IPS DF 4.7 (cell line): ENCODE measurements around the gene LZTS3.
A peak's percentile ranks its signal among the peaks of the same experiment; 100 is the strongest.
"Not testable (repeated sequence)": the region's sequence is repeated elsewhere in the genome, so short reads cannot be mapped to it uniquely, and the experiment has no call there.

Experiments used
- DNase-seq: peaks from one replicate; pipeline ENCODE4 v3.0.0-alpha.2; 2013; ENCODE audit warnings: low spot score; ENCODE audit errors: extremely low read depth

The LZTS3 gene

DNA sequence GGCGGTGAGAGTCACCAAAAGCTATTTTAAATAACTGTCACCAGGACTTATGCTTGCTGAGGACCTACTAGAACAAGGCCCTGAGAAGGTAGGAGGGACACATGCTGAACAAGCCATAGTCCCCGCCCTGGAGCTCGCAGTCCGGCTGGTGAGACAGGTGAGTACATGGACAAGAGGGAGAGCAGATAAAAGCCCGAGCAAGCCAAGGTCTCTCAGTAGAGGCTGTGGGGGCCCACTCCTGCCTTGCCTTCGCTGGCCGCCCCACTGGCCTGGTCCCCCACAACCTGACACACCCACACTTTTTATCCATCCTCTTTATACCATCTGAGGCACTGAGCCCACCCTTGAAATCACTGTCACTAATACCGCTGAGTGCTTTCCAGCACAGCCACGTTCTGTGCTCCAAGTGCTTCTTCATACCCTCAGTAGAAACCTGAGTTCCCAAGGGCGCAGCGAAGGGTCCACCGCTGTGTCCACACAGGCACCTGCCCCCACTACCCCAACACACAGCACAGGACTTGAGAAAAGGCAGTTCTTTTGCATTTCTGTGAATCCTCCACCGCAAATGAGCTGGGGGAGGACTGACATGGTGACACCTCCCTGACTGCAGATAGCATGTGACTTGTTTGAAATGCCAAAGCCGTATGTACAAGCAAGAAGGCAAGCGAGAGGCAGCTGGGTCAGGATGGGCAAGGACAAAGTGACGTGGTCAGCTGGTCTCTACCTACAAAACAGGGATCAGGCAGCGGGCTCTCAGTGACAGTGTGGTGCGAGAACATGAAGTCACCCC is 19.1 kb upstream of the LZTS3 start:
- DNase-seq = no peak

- no peak for DNase-seq
Measured at GRCh38 chr20:3190681-3191111, 17.3 kb upstream of the LZTS3 start.

DNA sequence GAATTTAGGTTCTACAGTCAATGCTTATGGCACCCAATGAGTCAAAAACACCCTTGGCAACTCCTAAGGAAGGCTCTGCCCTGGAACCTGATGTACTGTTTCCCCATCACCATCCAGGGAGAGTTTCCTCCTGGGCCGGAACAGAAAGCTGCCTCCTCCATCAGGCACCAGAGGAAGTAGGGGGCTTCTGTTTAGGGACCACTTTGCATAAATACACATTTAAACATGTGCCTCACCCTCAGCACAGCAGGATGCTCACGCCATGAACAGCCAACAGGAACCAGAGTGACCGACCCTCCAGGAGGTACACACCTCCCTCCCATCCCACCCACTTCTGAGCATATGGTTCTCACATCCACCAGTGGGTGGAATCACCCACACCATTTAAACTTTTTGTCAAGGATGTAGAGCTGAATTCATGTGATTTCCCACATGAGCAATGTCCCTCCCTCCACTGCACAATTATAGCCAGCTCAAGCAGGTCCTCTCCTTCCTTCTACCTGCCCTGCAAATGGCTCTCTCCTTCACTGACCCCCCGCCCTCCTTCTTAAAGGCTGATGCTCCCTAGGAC is 16.3 kb upstream of the LZTS3 start:
- DNase-seq = no peak

- DNase-seq = no peak
Measured at GRCh38 chr20:3188823-3189413, 15.6 kb upstream of the LZTS3 start.

GRCh38 chr20:3187861-3188260 is 14.5 kb upstream of the LZTS3 start:
- DNase-seq = not testable (repeated sequence)

DNA sequence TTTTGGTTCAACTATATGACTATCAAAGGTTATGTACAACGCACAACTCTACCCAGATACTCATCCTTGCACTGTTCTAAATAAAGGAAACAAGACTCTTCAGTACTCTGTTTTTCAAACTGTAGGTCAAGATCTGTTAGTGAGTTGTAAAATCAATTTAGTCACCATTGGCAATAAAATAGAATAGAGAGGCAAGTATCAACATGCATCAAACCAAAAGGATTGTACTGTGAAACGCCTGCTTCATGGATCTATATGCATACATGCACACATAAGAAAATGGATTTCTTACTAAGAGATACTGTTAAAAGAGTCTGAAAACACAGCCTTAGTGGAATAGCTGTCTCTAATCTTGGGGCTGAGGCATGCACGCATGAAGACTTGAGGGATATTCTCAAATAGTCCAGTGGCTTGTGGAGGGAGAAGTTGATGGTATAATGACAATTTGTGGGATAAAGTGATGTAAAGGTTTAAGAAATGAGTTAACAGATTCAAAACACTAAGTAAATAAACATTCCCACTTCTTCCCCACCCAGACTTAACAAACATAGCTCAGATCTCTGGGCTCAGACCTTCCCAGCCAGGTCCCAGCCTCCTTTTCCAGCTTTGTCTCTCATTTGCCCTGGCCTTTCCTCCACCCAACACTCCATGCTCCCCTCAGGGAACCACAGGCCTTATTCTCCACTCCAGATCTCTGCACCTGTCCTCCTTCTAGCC is 10.7 kb upstream of the LZTS3 start:
- no peak for DNase-seq

GRCh38 chr20:3182429-3182828 is 9.1 kb upstream of the LZTS3 start:
- DNase-seq = not testable (repeated sequence)

DNA sequence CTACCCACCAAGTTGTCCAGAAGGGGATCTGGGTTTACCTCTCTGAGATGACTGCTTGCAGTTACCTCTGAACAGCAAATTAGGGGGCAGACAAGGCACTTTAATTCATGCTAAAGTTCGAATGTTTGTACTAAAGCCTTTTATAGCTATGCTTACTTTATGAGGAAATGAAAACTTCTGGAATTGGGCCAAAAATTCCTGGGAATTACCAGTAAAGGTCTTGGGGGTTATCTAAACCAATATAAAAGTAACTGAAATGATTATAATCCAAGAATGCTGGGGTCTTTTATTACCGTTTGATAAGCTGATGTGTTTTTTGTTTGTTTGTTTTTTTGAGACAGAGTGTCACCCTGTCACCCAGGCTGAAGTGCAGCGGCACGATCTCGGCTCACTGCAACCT is 7.9 kb upstream of the LZTS3 start:
- DNase-seq = no peak

DNA sequence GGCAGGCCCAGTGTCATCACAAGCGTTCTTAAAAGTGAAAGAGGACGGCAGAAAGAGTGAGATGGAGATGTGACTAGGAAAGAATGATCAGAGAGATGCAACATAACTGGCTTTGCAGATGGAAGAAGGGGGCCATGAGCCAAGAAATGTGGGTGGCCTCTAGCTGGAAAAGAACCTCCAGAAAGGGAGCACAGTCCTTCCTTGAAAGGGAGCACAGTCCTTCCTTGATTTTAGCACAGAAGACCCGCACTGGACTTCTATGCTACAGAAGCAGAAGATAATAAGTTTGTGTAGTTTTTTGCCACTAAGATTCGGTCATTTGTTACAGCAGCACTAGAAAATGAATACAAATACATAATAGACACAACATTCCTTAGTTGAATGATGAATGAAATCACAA is 7.0 kb upstream of the LZTS3 start:
- DNase-seq = no peak

GRCh38 chr20:3177746-3178485 is 4.6 kb upstream of the LZTS3 start:
- DNase-seq = no peak

- DNase-seq = no peak
Measured at GRCh38 chr20:3175270-3175669, 1.9 kb upstream of the LZTS3 start.

GRCh38 chr20:3174442-3175261 is 1.3 kb upstream of the LZTS3 start:
- no peak for DNase-seq

DNA sequence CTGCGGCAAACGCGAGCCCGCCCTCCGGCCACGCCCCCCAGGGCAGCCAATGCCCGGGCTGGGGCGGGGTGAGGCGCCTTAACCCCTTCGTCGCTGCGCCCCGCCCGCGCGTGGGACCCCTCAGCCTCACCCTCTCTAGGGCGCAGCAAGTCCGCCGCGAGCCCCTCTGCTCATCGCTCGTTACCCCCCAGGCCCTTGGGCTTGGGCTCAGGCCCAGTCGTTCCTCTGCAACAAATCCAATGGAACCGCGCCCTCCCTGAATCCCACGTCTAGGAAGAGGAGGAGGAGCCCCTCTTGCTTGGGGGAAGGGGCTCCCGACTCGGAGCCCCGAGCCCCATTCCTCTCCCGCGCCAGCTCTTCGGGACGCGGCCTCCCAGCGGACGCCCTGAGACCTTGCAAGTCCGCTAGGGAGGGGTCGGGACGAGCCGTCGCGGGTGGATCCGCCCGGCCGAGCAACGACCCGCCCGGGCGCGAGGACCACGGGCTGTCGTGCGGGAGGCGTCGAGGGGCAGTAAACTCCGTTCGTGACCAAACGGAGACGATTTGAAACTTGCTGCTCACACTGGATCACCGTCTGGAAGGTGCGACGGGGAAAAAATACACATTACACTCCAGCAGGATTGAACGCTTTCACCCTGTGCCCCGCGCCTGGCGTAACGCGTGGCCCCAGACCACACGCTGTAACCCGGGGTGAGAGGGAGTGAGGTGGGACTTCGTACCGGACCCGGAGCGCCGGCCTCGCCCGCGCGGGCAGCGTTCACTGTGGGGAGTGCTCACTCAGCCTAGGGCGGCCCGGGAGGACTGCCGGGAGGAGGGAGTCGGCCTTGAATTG is 477 bp upstream of the LZTS3 start:
- DNase-seq = peak; percentile 41

DNA sequence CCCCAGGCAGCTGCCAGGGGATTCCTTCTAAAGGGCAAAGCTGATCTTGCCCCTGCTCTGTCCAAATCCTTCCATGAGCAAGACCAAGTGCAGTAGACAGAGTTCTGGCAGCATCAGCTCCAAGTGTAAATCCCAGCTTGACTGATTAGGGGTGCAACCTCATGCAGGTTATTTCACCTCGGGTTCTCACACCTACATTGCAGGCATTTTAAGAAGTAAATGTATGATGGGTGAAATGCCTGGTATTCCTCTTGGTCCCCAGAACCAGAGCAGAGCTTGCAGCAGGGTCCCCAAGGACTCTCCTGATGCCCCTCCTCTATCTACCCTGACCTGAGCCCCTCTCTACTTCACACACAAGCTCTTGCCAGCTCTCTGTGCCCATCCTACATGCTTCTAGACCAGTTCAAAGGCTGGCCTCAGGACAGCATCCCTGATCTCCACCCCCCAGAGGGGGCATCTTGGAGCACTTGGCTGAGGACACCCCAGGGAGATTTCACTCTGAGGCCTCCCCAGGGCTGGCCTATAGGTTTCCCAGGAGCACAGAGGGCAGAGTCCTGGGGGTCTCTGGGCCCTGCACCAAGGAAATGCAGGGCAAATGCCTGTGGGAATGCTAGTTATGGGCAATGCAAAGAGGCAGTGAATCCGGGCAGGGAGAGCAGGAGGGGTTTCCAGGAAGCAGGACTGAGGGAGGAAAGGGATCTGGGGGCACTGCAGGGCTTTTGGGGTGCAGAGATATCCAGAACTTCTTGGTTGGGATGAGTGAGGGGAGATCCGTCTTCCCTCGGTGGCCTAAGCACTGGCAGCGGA is 1.0 kb downstream of the LZTS3 start:
- DNase-seq = no peak

DNA sequence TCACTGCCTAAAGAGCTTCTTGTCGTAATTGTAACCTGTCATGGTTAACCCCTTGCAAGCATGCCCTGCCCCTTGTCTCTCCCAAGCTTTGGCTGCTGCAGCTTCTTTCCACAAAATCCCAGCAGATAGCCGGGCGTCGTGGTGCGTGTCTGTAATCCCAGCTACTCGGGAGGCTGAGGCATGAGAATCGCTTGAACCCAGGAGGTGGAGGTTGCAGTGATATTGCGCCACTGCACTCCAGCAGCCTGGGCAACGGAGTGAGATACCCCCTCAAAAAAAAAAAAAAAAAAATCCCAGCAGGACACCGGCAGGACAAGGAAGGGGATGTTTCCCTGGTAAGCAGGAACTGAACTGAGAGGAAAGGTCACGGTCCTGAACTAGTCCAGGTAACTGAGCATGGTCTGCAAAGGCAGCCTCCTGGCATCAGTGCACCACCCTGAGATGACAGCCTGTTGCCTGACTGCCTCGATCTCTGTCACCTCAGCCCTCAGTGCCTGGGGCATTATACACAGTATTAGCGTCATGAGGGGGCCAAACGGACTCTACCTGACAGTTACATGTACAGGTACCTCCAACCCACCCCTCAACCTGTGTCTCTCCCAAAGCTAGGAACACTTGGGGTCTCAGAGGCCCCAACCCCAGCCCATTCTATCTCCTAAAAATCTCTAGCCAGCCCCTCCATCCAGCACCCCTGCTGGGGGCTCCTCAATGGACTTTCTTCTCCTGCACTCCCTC is 1.8 kb downstream of the LZTS3 start:
- no peak for DNase-seq

DNA sequence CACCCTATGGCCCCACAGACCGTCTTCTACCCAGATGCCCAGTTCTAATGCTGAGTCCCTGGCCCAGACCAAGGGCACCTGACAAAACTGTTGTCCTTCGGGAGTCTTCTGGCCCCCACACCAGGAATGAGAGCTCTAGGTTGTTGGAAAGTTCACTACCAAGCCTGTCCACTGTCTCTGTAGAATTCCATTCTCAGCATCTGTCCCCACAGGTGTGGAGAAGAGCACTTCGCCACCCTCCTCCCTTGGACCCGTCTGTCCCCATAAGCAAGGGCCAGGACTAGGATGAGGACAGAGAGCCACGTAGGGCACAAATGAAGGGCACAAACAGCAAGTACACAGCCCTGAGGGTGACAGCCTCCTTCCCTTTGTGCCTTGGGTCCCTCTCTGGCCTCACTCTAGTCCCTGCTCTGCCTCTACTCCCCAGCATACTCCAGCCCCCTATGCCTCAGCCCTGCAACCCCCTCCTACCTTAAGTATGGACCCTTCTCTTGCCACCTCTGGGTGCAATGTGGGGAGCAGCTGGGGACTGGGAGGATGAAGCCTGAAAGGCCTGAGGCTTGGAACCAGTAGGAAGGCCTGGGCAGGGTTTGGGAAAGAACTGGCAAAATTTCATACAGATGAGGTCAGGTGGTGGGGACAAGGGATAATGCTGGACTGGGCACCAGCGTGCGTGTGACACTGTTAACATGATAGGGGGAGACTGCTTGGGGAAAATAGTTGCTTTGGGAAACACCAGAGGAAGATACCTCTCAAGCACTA is 4.3 kb downstream of the LZTS3 start:
- DNase-seq = no peak

DNA sequence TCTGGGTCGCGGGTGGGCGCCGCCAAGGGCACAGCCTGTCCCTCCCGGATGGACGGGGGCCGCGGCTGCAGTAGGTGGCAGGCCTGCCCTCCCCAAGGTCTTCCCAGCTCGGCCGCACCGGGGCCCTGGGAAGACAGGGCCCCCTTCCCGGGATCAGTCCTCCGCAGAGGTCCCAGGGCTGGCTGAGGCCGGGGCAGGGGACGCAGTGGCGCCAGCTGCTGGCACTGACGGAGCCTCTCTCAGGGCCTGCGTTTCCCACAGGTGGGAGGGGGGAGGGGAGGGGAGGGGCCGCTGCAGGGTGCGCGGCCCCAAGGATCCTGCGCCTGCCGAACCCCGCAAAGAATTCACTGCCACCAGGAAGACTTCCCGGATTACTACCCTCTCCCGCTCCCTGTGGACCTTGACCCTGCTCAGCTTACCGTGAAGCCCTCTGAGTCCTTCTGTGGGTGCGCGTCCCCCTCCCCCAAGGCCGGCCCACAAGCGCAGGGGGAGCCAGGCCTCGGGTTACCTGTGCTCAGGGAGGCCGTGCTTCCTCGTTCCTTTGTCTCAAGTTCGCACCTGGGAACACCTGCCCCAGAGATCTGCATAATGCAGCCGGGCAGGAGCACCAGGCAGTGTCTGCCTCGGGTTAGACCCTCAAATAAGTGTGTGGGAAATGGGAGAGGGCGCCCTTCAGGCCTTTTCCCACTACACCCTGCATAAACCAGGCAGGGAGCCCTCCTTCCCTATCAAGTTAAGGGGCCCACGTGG is 5.1 kb downstream of the LZTS3 start:
- DNase-seq = no peak
